HG03521 (cell line): ENCODE results near the gene GLCE.
A peak's percentile ranks its signal among the peaks of the same experiment; 100 is the strongest.

Experiments
- ATAC-seq: cut with Tn5 transposase; IDR thresholded peaks from one replicate; pipeline ENCODE4 v1.9.1; 2021; ENCODE audit warnings: mild to moderate bottlenecking, moderate library complexity; ENCODE audit not compliant: unreplicated experiment

Gene GLCE

DNA sequence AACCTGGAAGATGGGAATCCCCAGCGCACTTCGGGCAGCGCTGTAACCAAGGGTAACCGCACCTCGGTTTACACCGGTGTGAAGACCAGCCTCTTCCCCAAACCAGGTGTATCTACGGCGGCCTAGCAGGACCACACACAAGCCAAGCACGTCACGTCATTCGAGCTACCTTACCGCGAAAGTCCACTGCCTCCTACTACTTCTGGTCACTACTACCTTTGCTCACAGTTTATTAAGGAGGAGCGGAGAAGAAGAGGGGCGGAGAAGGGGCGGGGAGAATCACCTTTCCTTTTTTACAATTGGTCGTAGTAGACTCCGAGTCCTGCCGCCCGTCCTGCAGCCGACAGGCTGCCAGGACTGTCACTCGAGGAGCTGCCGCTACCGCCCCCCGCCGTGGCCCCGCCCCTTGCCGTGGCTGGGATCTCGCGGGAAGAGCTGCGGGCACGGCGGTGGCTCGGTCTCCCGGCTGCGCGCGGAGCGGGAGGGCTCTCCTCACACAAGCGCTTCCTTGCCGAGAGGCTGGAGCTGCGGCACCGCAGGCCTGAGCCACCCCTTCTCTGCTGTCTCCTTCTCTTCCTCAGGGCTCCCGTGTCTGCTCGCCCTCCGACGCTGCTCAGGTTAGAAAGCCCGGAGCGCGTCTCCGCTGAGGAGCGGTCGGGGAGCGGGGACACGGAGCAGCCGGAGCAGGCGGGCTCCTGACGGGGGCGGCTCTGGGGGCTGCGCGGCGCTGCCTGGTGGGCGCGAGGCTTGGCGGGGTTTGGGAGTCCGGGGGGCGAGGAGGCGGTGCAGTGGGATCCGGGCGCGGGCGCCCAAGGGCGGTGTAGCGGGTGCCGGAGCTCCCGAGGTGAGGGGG is at the start of gene GLCE:
Gene GLCE (plus strand): TSS at position 495 of the 853 bp plus-strand sequence. CDS start 95,172 bp downstream, outside the sequence.
- peak; percentile 95 for ATAC-seq

DNA sequence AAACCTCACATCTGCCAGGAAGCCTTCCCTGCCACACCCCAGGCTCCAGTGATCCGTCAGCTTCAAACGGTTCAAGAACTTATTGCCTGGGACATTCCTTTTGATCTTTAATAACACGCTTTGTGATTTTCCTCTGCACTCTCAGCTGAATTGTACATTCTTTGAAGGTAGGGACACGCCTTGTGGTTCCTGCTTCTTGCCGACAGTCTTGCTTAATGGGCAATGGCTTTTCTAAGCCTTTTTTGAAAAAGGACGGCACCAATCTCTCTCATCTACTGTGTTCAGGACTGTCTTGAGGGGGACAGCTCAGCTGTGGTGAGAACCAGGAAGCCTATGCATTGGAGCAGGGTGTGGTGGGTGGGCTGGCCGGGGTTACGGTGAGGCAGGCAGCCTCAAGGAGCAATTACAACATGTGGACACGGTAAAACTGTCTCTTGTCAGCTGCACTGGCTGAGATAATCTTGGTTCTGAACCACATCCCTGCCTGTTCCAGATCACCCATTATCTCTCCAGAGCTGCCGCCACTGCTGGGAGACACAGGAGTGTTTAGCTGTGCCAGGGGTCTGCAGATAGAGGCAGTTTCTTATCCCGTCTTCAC is 46.0 kb upstream of the GLCE start:
- ATAC-seq, result no peak

GRCh38 chr15:69115031-69115430 is 45.4 kb upstream of the GLCE start:
- ATAC-seq, result no peak

DNA sequence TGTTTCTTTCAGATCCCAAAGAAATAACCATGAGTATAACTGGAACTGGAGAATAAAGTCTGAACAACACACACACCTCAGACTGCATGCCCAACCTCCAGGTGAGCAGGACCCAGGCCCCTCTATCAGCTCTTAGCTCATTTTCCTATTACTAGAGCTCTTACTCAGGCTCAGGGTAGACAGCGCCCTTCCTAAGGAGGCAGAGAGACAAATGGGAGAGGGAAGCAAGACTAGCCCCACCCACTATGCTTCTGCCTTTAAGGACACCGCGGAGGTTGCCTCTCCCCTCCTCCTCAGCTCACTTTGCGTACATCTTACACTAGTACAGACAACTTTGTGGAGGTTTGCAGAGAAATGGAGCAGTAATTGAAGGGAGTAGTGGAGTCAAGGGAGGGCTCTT is 44.0 kb upstream of the GLCE start:
- no peak for ATAC-seq

GRCh38 chr15:69117431-69117871 is 43.0 kb upstream of the GLCE start:
- no peak for ATAC-seq

GRCh38 chr15:69118089-69118488 is 42.3 kb upstream of the GLCE start:
- ATAC-seq, result no peak

DNA sequence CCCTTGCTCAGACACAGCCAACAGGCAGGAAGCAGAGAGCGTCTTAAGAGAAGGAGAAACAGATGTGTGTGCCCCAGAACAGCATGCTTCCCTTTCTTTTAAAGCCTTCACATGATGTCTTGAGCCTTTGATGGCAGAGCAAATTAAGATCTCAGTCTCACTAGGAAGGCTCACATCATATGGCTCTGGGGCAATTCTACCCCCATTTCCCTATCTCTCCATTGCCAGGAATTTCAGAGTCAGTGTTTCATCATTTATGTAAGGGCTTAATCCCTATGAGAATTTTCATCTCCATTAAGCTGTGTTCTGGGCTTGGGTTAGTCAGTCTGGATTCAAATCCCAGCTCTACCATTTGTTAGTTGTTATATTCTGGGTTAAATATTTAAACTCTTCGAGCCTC is 41.4 kb upstream of the GLCE start:
- no peak for ATAC-seq

- no peak for ATAC-seq
Measured at GRCh38 chr15:69119683-69120395, 40.6 kb upstream of the GLCE start.

DNA sequence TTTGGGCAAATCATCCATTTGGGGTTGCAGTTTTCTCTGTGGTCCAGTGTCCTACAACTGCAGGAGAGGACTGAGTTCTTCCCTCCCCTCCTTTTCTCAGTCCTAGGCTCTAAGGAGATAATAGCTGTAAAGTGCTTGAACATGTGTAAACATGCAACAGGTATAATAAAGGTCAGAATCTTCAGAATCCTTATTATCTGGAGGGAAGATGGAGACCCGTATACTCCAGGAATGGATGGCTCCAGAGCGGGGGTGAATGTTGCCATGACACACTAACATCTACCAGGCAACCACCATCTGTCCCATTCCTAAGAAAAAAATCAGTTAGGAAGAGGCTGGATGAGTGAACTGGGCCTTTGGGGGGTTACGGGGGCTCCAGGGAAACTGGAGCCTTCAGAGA is 39.7 kb upstream of the GLCE start:
- ATAC-seq, result no peak

DNA sequence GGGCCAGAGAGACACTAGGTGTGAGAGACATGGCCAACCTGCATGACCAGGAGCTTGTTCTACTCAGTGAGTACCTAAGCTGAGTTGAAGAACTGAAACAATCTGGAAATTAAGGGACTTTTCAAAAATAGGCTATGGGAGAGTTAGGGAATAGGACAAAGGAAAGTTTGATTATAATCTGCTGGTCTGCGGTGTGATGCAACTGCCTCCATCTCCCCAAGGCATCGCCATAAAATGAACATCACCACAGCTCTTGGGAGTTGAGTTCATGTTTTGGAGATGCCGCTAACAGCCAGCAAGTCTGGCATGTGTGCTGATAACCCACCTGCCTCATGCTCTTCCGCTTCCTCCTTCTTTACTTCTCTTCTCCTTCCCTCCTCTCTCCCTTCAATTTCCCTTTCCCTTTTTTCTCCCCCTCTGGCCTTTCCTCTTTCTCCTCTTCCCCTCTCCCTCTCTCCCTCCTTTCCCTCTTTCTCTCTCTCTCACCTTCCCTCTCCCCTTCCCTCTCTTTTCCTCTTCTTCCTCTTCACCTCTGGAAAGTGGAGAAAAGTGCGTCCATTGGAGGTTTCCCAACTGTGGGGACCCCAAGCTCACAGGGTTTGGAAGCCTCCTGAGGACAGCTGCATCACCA is 39.1 kb upstream of the GLCE start:
- ATAC-seq, result no peak

- ATAC-seq, result no peak
Measured at GRCh38 chr15:69125236-69125635, 35.2 kb upstream of the GLCE start.

DNA sequence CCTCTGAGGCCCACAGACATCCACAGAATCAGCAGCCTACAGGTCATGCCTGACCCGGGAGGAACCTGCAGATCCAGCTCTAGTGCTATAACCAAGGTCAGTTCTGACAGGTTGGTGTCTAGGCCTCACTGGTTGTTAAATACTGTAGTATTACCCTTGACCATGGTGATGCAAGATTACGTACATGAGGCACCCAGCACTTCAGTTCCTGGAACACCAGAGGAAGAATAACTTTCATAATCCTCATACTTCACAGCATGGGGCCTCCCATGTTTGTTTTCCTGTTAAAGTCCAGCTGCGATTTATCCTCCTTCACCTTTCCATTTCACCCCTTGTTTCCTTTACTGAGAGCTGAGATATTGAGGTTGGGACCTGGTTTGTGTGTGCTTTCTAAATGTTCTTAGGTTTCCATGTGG is 34.4 kb upstream of the GLCE start:
- ATAC-seq, result no peak

DNA sequence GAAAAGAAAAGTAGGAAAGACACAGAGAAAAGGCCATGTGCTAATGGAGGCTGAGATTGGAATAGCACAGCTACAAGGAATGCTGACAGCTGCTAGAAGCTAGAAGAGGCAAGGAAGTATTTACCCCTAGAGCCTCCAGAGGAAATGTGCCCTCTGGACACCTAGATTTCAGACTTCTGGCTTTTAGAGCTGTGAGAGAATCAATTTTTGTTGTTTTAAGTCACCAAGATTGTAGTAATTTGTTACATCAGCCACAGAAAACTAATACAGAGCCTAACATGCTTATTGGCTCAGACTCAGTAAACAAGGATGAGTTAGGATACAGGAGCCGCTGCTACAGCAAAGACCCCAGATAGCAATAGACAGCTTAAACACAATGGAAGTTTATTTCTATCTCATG is 33.1 kb upstream of the GLCE start:
- ATAC-seq, result no peak

DNA sequence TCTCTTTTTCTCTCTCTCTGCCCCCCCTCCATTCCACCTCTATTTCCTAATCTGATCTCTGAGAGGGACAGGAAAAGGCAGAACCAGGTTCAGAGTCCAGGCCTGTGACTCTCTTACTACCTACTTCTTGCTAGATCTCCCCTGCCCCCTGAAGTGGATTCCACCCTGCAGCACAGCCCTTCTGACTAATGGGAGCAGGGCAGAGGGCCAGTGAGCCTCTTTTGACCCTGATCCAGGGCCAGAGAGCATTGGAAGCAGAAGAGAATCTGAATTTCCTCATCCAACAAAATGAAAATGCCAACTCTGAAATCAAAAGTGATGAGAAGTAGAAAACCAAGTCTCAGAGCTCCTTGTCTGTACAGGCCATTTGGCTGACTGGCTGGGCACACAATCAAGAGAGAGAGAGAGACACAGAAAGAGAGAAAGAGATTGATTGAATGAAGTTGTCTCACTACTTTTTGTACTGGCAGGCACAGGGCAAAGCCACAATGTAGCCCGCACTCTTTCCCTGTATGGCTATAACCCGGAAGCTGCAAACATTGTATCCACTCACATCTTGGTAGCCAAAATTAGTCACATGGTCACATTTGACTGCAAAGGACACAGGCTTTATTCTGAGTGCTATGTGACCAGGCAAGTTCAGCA is 31.6 kb upstream of the GLCE start:
- no peak for ATAC-seq

DNA sequence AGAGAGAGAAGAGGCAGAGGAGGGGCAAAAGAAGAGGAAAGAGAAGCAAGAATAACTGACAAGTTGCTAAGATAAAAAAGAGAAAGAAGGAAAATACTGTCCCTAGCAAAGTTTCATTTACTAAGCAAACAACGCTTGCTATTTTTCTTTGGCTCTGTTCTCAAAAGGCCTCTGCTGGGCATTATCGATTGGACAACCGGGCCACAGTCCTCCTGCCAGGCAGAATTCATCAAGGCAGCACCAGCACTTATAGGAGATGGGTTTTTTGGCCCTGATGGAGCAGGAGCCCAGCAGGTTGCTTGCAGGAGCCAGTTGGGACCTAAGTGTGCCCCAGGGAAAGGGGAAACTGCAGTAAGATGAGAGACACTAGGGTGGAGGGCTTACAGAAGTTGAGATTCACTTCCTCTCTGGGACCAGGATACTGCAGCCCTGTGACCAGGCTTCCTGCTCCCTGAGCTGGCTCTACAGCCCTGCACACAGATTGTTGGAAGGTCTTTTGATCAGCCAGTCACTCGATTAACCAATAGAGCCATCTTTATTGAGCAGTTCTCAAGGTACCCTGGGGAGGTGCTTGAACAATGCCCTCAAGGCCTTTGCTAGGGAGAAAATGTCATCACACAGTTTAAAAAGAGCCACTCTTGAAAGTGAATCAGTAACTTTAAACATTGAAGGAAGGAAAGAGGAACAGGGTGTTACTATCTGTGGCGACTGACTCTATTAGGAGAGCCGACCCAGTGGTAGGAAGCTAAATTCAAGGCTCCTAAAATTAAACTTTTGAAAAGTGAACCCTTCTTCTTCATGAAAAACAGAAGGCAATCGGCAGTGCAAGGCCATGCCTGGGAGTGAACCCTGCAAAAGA is 28.8 kb upstream of the GLCE start:
- no peak for ATAC-seq

- ATAC-seq, result no peak
Measured at GRCh38 chr15:69132430-69132829, 28.0 kb upstream of the GLCE start.

DNA sequence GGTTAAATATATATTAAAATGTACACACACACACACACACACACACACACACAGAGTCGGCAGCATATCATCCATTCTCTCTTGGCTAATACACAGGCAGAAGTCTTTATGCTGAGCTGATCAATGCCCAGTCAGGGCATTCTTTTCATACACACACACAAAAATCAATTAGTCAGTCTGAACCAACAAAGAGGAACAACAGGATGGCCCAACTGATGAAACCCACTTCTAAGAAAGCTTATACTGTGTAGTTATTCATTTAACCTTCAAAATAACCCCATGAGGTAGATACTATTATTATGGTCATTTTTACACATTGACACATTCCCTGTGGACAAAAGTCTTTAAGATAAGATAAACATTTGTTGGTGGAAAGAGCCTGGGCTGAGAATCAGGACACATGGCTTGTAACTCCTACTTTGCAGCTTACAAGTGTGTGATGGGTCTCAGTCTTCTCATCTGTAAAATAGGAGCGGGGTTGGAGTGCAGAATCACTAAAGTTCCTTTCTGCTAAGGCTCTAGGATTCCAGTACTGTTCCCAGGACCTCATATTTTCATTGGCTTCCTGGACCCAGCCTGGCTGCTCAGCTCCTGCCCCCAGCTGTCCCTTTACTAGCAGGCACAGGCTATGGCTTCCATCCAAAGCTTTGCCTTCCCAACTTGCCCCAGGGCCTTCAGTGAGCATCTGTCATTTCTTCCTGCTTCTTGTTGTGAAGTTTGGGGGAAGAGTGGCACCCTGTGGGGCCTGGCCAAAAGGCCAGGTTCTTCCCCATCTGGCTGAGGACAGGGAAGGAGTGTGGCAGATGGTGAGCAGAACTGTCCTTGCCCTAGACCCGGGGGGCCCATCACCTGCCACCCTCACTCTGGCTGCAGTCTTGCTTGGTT is 27.2 kb upstream of the GLCE start:
- ATAC-seq, result no peak

- no peak for ATAC-seq
Measured at GRCh38 chr15:69133862-69134519, 26.4 kb upstream of the GLCE start.
